CD4-positive, alpha-beta T cell treated with Interleukin-6 for 4 hours (primary cell): ENCODE data around the gene CRACR2A.

Source experiments
- DNase-seq: peaks from one replicate; pipeline ENCODE4 v3.0.0-alpha.2; 2020; ENCODE audit warnings: mixed read lengths

CRACR2A gene

GRCh38 chr12:3723916-3724805 lies 28.7 kb downstream of the CRACR2A start:
- DNase-seq, result no peak

- no peak for DNase-seq
Observed at GRCh38 chr12:3722368-3722767, 30.5 kb downstream of the CRACR2A start.

GRCh38 chr12:3720772-3721171 lies 32.1 kb downstream of the CRACR2A start:
- DNase-seq, result no peak

GRCh38 chr12:3718100-3718499 lies 34.8 kb downstream of the CRACR2A start:
- DNase-seq, result no peak

GRCh38 chr12:3717283-3717898 lies 35.5 kb downstream of the CRACR2A start:
- no peak for DNase-seq

GRCh38 chr12:3715999-3716398 lies 36.9 kb downstream of the CRACR2A start:
- DNase-seq, result no peak

GRCh38 chr12:3713947-3714346 lies 39.0 kb downstream of the CRACR2A start:
- DNase-seq, result no peak

GRCh38 chr12:3713483-3713882 lies 39.4 kb downstream of the CRACR2A start:
- DNase-seq, result no peak

- no peak for DNase-seq
Observed at GRCh38 chr12:3712209-3712992, 40.5 kb downstream of the CRACR2A start.

- DNase-seq, result no peak
Observed at GRCh38 chr12:3705354-3705675, 47.6 kb downstream of the CRACR2A start.

GRCh38 chr12:3704512-3705353 lies 48.2 kb downstream of the CRACR2A start:
- no peak for DNase-seq

GRCh38 chr12:3700861-3701260 lies 52.0 kb downstream of the CRACR2A start:
- DNase-seq, result no peak

- no peak for DNase-seq
Observed at GRCh38 chr12:3698218-3698974, 54.5 kb downstream of the CRACR2A start.

- no peak for DNase-seq
Observed at GRCh38 chr12:3697311-3697870, 55.5 kb downstream of the CRACR2A start.

- no peak for DNase-seq
Observed at GRCh38 chr12:3694673-3695072, 58.2 kb downstream of the CRACR2A start.

- no peak for DNase-seq
Observed at GRCh38 chr12:3692616-3693365, 60.1 kb downstream of the CRACR2A start.

- no peak for DNase-seq
Observed at GRCh38 chr12:3686463-3686862, 66.4 kb downstream of the CRACR2A start.

- DNase-seq, result no peak
Observed at GRCh38 chr12:3685830-3686229, 67.1 kb downstream of the CRACR2A start.

- no peak for DNase-seq
Observed at GRCh38 chr12:3684449-3685051, 68.4 kb downstream of the CRACR2A start.

GRCh38 chr12:3683670-3684069 lies 69.2 kb downstream of the CRACR2A start:
- no peak for DNase-seq
